GM12878 (cell line): ENCODE measurements around the gene ZNF189. TPM values are rescaled to one million over a fixed set of nuclear protein-coding genes. Genes with fewer than 3 reads are reported as not detected.

Experiments
- ATAC-seq: fragments of 200-7000 bp; cut with Tn5 transposase; 3 replicates; pipeline ENCODE4 v1.9.1; 2020; ENCODE audit warnings: mild to moderate bottlenecking, moderate library complexity
- BruUV-seq: library from RNA; stranded (reverse); fragments of 400-500 nt; replicated peaks from 2 replicates; lab custom pipeline; 2021; lab: Mats Ljungman, UMichigan
- CTCF ChIA-PET: fragments of 300-600 bp; sonication (Branson Sonifier 250); formaldehyde crosslinking; extraction: SDS; loops from one replicate; lab custom pipeline; 2021; ENCODE audit warnings: inconsistent platforms; lab: Yijun Ruan, JAX
- POLR2A ChIA-PET: fragments of 350-600 bp; formaldehyde crosslinking; extraction: SDS; loops from one replicate; lab custom pipeline; 2021; ENCODE audit warnings: inconsistent platforms; lab: Charles Lee
- RAD21 ChIA-PET: fragments of 300-600 bp; sonication (Branson Sonifier 250); formaldehyde crosslinking; loops from one replicate; lab custom pipeline; 2023; ENCODE audit warnings: antibody characterized with exemption; ENCODE audit not compliant: unreplicated experiment; lab: Charles Lee
- SMC1A ChIA-PET: fragments of 300-600 bp; sonication (Branson Sonifier 250); formaldehyde crosslinking; loops from one replicate; lab custom pipeline; 2023; ENCODE audit not compliant: unreplicated experiment, uncharacterized antibody; lab: Charles Lee
- DNase-seq: peaks from one replicate; pipeline ENCODE4 v3.0.0-alpha.2; 2011; ENCODE audit warnings: low read depth, low spot score
- FAIRE-seq: peaks from 3 replicates; lab custom pipeline; 2011; peaks lifted over from hg19 to GRCh38; lab: Jason Lieb, UNC
- H2AFZ ChIP-seq: 2 replicates; pipeline ENCODE4 v1.6.0; 2011; ENCODE audit warnings: low read depth, low read length, control low read depth; ENCODE audit not compliant: control insufficient read depth
- H3K27ac ChIP-seq: 2 replicates; pipeline ENCODE4 v1.5.1; 2011; ENCODE audit warnings: control low read depth; ENCODE audit not compliant: control insufficient read depth, insufficient read depth
- H3K27me3 ChIP-seq, 2 experiments: replicated peaks in 1 of 2; 2 replicates each; pipeline versions ENCODE4 v1.6.0 to v1.6.1; 2011; ENCODE audit warnings: low read length in 1 of 2; ENCODE audit not compliant: control insufficient read depth in 2 of 2, insufficient read depth in 2 of 2
- H3K36me3 ChIP-seq, 2 experiments: 2 replicates each; pipeline ENCODE4 v1.5.1; 2011; ENCODE audit warnings: low read length in 1 of 2; ENCODE audit not compliant: control insufficient read depth in 2 of 2, insufficient read depth in 2 of 2
- H3K4me1 ChIP-seq: 2 replicates; pipeline ENCODE4 v1.6.1; 2011; ENCODE audit warnings: mild to moderate bottlenecking, low read length, moderate library complexity, mixed read lengths; ENCODE audit not compliant: control insufficient read depth, insufficient read depth
- H3K4me2 ChIP-seq: 2 replicates; pipeline ENCODE4 v1.6.0; 2011; ENCODE audit warnings: control low read depth; ENCODE audit not compliant: control insufficient read depth, insufficient read depth
- H3K4me3 ChIP-seq: fragments of 200-600 bp; sonication (generic); 2 replicates; pipeline ENCODE4 v1.5.1; 2016
- H3K79me2 ChIP-seq: 2 replicates; pipeline ENCODE4 v1.6.0; 2011; ENCODE audit warnings: low read length; ENCODE audit not compliant: control insufficient read depth, insufficient read depth
- H3K9ac ChIP-seq: 2 replicates; pipeline ENCODE4 v1.8.0; 2011; ENCODE audit warnings: low read length, control low read depth, mixed read lengths; ENCODE audit not compliant: control insufficient read depth, insufficient read depth
- H3K9me3 ChIP-seq: replicated peaks from 3 replicates; pipeline ENCODE4 v1.5.1; 2011; ENCODE audit warnings: mild to moderate bottlenecking, low read length; ENCODE audit not compliant: control insufficient read depth, insufficient read depth
- H4K20me1 ChIP-seq: 2 replicates; pipeline ENCODE4 v1.6.0; 2011; ENCODE audit not compliant: control insufficient read depth, insufficient read depth
- ASH2L ChIP-seq: fragments of 300-600, 200-600 bp; sonication (generic); IDR thresholded peaks from 2 replicates; pipeline ENCODE4 v1.6.1; 2017; ENCODE audit warnings: low read depth, mild to moderate bottlenecking, borderline replicate concordance
- CBFB ChIP-seq: IDR thresholded peaks from 2 replicates; pipeline ENCODE4 v1.6.1; 2016; ENCODE audit warnings: antibody characterized with exemption, low read depth
- CBX3 ChIP-seq: fragments of 200-600 bp; sonication (generic); IDR thresholded peaks from 2 replicates; pipeline ENCODE4 v1.6.1; 2016; ENCODE audit warnings: low read depth, borderline replicate concordance
- CEBPB ChIP-seq, 2 experiments: fragments of 150-350 bp in 1 of 2; IDR thresholded peaks; 2 replicates each; pipeline ENCODE4 v1.6.1; 2012 to 2014; ENCODE audit warnings: low read depth in 2 of 2, low read length in 2 of 2, borderline replicate concordance in 1 of 2, inconsistent platforms in 1 of 2
- CHD4 ChIP-seq: fragments of 200-600 bp; sonication (generic); IDR thresholded peaks from 2 replicates; pipeline ENCODE4 v1.6.1; 2016; ENCODE audit warnings: mild to moderate bottlenecking
- EP300 ChIP-seq, 2 experiments: fragments of 150-350 bp in 1 of 2; IDR thresholded peaks; 2 replicates each; pipeline ENCODE4 v1.6.1; 2011 to 2012; ENCODE audit warnings: low read depth in 2 of 2, low read length in 2 of 2, borderline replicate concordance in 1 of 2, improper control_type of control experiment in 1 of 2, inconsistent platforms in 1 of 2; ENCODE audit not compliant: control insufficient read depth in 1 of 2
- EZH2 ChIP-seq: IDR thresholded peaks from 2 replicates; pipeline ENCODE4 v1.6.1; 2012; ENCODE audit warnings: low read depth, mild to moderate bottlenecking, control low read depth, inconsistent platforms, low read length, borderline replicate concordance; ENCODE audit not compliant: control insufficient read depth
- GABPA ChIP-seq: IDR thresholded peaks from 2 replicates; pipeline ENCODE4 v1.6.1; 2014; ENCODE audit warnings: antibody characterized with exemption, low read depth, mild to moderate bottlenecking, inconsistent platforms
- LARP7 ChIP-seq: fragments of 450-650 bp; IDR thresholded peaks from 2 replicates; pipeline ENCODE4 v1.6.1; 2017; ENCODE audit warnings: mild to moderate bottlenecking
- PAX5 ChIP-seq: IDR thresholded peaks from 2 replicates; pipeline ENCODE4 v1.6.1; 2011; ENCODE audit warnings: low read depth, low read length, borderline replicate concordance
- RFX5 ChIP-seq: IDR thresholded peaks from 2 replicates; pipeline ENCODE4 v1.6.1; 2011; ENCODE audit warnings: low read depth, low read length, improper control_type of control experiment
- SMAD5 ChIP-seq: IDR thresholded peaks from 2 replicates; pipeline ENCODE4 v1.6.1; 2016; ENCODE audit warnings: antibody characterized with exemption, low read depth
- SRF ChIP-seq, 2 experiments: IDR thresholded peaks; 2 replicates each; pipeline ENCODE4 v1.6.1; 2011; ENCODE audit warnings: low read depth in 2 of 2, low read length in 2 of 2, mild to moderate bottlenecking in 1 of 2, moderate library complexity in 1 of 2
- ZBTB11 ChIP-seq: fragments of 450-650 bp; formaldehyde crosslinking; IDR thresholded peaks from 2 replicates; pipeline ENCODE4 v1.5.0; 2022; ENCODE audit warnings: mild to moderate bottlenecking, missing genetic modification characterization
- WGBS: methylation state at CpG from one replicate; pipeline ENCODE4 v1.1.6; 2016; ENCODE audit warnings: low lambda C conversion rate; ENCODE audit not compliant: insufficient replicate concordance, insufficient coverage; ENCODE audit errors: missing lambda C conversion rate; 5-methylcytosine and 5-hydroxymethylcytosine counted together
- in situ Hi-C: fragments of 300-500 bp; cut with MboI; formaldehyde crosslinking; loops from 9 replicates; pipeline ENCODE4 v1.14.3; 2018; ENCODE audit warnings: mixed read lengths
- intact Hi-C: fragments of 100-400 bp; cut with micrococcal nuclease; formaldehyde crosslinking; loops from one replicate; pipeline ENCODE4 v1.14.2; 2022; ENCODE audit not compliant: unreplicated experiment
- polyA plus RNA-seq, 11 experiments: library from polyadenylated mRNA; depleted of rRNA in 4 of 11; unstranded in 6 of 11; stranded (reverse) in 5 of 11; fragments of >200 nt; fragmentation: Nextera tagmentation in 4 of 11; fragmentation: Illumina TruSeq in 1 of 11; extraction: Ambion mirVana in 4 of 11; extraction: Trizol in 1 of 11; gene quantifications; 1 replicate in 1 of 11; 2 replicates in 10 of 11; pipeline versions ENCODE4 v1.2.1 to v1.2.3, GENCODE V29; 2011 to 2016; ENCODE audit warnings: inconsistent platforms in 2 of 11, missing spikeins in 2 of 11, low read depth in 1 of 11
- total RNA-seq, 4 experiments: library from RNA; depleted of rRNA in 3 of 4; stranded (reverse); fragments of >200 nt in 3 of 4; fragmentation: Illumina TruSeq in 1 of 4; extraction: Trizol in 1 of 4; gene quantifications; 2 replicates each; pipeline versions ENCODE4 v1.2.1 to v1.2.3, GENCODE V29; 2013 to 2021

The ZNF189 gene
- total and polyA plus RNA-seq, 10 of the 15 experiments (the other 5 are each of a cell fraction or from before 2014, with no cell fraction given) = 3.1 to 12.3 (median 7.4) TPM

- no peaks in the 10 kb centered on the region; a peak in 1 of 4 replicates for H3K27me3 ChIP-seq
- WGBS = 43% methylated on average over 3 of the region's 3 CpGs
- no peak overlapping the region for H2AFZ ChIP-seq
- no peaks in the 10 kb centered on the region for H3K36me3 ChIP-seq
- no peak overlapping the region for H3K27ac ChIP-seq
- H3K4me2 ChIP-seq = no peak overlapping the region
- H3K79me2 ChIP-seq = no peaks in the 10 kb centered on the region
- in situ Hi-C loops = no loop called here
- H3K9ac ChIP-seq = no peak overlapping the region
- no peaks in the 10 kb centered on the region for H3K4me1 ChIP-seq
- ChIA-PET CTCF (interaction anchor here (0.6 to 0.7 kb wide), 2 partner anchors 18 to 1375 kb away, joined by 3 read pairs; no protein-coding TSS in a partner anchor), RAD21 (interaction anchor here (1.4 kb wide), 1 partner anchor 55 kb away, joined by 4 read pairs; no protein-coding TSS in a partner anchor), SMC1A (interaction anchor here (0.6 to 0.7 kb wide), 3 partner anchors 41 to 167 kb away, joined by 3 read pairs; no protein-coding TSS in a partner anchor), POLR2A (no interaction called here)
- TF ChIP-seq GABPA (no peak), PAX5 (no peak), CBX3 (no peak), CBFB (no peak), SRF (IDR thresholded peaks at IDR 0.05; ENCODE audit: low read depth in 2 of 2, low read length in 2 of 2) (no peak), SMAD5 (no peak)
- ATAC-seq = no peak
- no peak for DNase-seq
- intact Hi-C loops = no loop called here
- H3K9me3 ChIP-seq = no peaks in the 10 kb centered on the region
- no peak overlapping the region for H3K4me3 ChIP-seq
- no peak for FAIRE-seq
- no peaks in the 10 kb centered on the region for H4K20me1 ChIP-seq
- BruUV-seq = no TSS peak
These were observed 31.3 kb upstream of the ZNF189 start for GRCh38 chr9:101367323-101367722.

GRCh38 chr9:101369286-101369685, 29.4 kb upstream of the ZNF189 start:
- intact Hi-C loops (no loop called here), in situ Hi-C loops (no loop called here)
- H3K4me3 ChIP-seq = no peak overlapping the region
- no peak overlapping the region for H3K9ac ChIP-seq
- no peak for TF ChIP-seq ZBTB11 (CRISPR knock-in tag)
- TF ChIP-seq EZH2 = no peak
- no peak for TF ChIP-seq LARP7
- no peak for TF ChIP-seq CEBPB (IDR thresholded peaks at IDR 0.05; ENCODE audit: borderline replicate concordance in 1 of 2, low read depth in 2 of 2, low read length in 2 of 2)
- TF ChIP-seq PAX5 = no peak
- TF ChIP-seq CHD4 = no peak
- no peak for TF ChIP-seq RFX5
- TF ChIP-seq EP300 (IDR thresholded peaks at IDR 0.05; ENCODE audit: borderline replicate concordance in 1 of 2, control insufficient read depth in 1 of 2, low read depth in 2 of 2, low read length in 2 of 2) = no peak
- no peak for TF ChIP-seq ASH2L
- whole genome bisulfite sequencing = 73% methylated on average over 2 of the region's 2 CpGs
- H2AFZ ChIP-seq = no peak overlapping the region
- H3K79me2 ChIP-seq = no peaks in the 10 kb centered on the region
- no peak for DNase-seq
- SMC1A ChIA-PET = interaction anchor here (1.4 to 1.5 kb wide), 2 partner anchors 20 to 69 kb away, joined by 3 read pairs; no protein-coding TSS in a partner anchor
- RAD21 ChIA-PET = no interaction called here
- no peaks in the 10 kb centered on the region for H4K20me1 ChIP-seq
- POLR2A ChIA-PET = interaction anchor here (0.6 kb wide), 1 partner anchor 454 kb away, joined by 3 read pairs; no protein-coding TSS in a partner anchor
- H3K36me3 ChIP-seq = no peaks in the 10 kb centered on the region
- no peak for ATAC-seq
- CTCF ChIA-PET = no interaction called here
- no peak for FAIRE-seq
- H3K27me3 ChIP-seq = no peaks in the 10 kb centered on the region; a peak in 1 of 4 replicates
- no peak overlapping the region for H3K4me2 ChIP-seq
- BruUV-seq = no TSS peak
- no peak overlapping the region for H3K27ac ChIP-seq
- no peaks in the 10 kb centered on the region for H3K9me3 ChIP-seq
- no peaks in the 10 kb centered on the region for H3K4me1 ChIP-seq
